Right kidney (tissue), 1 donor: ENCODE results near the gene EDN2.

ENCODE experiments used
- DNase-seq: peaks from one replicate; pipeline ENCODE4 v3.0.0-alpha.2; 2016

The EDN2 gene

DNA sequence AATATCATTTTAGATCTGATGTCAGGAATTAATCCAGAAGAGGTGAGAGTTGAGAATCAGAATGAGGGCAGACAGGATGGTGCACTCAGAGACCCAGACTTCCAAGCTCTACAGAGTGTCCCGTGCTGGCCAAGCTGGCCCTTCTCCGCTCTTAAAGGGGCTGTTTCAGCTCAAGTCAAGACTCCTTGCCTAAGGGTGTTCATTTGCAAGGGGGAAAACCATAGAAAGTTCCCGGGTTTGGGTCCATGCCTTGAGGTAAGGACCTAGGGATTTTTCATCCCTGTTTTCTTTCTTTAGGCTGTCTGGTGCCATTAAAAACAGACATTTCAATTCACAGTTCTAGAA lies 47.5 kb downstream of the EDN2 start:
- no peak for DNase-seq

- DNase-seq, result no peak
Measured at GRCh38 chr1:41436281-41437010, 48.0 kb downstream of the EDN2 start.

GRCh38 chr1:41435570-41436178 lies 48.8 kb downstream of the EDN2 start:
- DNase-seq, result no peak

DNA sequence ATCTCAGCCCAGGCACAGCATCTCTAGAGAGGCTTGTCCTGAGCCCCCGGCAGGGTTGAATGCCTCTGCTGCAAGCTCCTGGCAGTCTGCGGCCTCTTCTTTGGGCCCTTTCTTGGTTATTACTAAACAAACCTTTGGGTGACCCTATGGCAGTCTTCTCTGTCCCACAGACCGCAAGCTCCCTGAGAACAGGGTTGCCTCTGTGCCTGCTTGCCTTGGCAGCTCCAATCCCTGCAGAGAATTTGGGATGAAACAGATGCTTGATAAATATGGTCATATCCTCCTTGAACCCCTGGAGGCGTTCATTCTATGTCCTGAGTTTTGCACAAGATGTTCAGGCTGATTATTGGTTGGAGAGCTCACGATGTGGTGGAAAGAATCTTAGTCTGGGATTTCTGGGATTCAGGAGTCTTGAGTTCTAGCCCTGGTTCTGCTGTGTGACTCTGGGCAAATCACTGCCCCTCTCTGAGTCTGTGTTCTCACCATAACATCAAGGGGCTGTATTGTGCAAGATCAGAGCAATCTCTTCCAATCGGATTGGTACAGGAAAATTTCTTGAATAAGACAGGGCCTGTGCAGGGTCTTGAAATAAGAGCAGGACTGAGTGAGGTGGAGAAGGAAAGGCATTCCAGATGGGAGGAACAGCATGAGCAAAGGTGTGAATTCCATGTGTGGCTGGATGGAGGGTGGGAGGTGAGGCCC lies 49.6 kb downstream of the EDN2 start:
- DNase-seq, result no peak

GRCh38 chr1:41434306-41434705 lies 50.2 kb downstream of the EDN2 start:
- no peak for DNase-seq

- DNase-seq, result no peak
Measured at GRCh38 chr1:41433501-41433900, 51.0 kb downstream of the EDN2 start.

DNA sequence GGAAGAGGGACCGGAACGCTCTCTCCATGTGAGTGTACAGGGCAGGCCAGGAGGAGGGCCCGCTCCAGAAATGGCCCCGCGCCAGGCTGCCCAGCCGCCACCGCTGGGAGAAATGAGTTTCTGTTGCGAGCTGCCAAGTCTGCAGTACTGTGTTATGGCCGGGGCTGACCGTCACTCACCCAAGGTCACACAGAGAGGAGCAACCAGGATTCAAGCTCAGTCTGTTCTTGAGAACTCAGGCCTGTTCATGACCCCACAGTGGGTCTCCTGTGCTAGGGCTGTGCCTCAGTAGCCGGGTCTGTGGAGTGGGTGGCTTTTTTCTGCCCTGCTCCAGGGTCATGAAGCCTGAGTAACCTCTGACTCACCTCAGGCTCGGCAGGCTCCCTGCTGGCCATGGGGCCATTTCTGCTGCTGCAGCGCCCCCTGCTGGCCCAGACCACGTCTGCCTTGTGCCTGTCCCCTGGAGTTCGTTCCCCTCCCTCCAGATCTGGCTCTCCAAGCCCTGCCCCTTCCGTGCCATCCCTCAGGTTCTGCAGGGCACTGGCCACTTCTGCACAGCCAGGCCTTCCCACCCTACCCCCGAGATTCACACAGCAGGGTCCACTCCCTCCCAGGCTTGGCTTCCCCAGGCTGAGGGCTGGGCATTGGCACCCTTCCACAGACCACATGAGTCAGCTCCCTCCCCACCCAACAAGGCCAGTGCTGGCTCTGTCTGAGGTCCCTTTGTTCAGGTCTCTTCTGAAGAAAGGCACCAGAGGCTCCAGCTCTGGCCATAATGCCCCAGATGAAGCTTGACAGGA lies 51.8 kb downstream of the EDN2 start:
- no peak for DNase-seq

DNA sequence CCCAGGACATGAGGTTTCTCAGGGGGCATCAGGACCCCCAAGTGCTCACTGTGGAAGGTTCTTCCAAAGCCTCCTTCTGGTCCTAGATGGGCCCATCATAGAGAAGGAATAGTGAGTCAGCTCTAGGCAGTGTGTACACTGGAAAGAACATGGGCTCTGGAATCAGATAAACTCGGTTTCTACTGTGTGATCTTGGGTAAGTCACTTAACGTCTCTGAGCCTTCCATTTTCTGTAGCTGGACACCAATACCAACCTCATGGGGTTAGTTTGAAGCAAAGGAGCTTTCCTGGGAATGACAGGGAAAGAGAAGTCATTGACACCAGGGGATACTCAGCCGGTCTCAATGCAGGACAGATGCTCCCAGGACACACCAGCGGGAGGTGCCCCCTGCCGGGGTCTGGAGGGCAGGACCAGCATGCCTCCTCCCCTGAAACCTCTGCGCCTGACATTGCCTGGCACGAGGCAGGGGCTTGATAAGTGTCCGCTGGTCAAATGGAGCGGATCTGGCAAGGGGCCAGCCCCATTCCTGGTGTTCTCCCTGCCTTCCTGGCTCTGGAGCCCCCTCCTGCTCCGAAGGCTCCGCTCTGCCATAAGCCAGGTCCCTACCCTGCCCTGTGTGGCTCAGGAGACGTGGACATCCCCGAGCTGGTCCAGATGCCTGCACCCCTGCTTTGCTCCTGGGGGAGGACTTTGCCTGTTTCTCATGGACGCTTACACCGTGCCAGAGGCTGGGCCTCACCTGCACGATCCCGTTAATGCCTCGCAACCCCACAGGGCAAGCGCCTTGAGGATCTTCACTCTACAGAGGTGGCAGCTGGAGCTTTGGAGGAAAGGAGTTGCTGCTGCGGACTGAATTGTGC lies 52.8 kb downstream of the EDN2 start:
- no peak for DNase-seq

- no peak for DNase-seq
Measured at GRCh38 chr1:41430582-41430981, 53.9 kb downstream of the EDN2 start.

DNA sequence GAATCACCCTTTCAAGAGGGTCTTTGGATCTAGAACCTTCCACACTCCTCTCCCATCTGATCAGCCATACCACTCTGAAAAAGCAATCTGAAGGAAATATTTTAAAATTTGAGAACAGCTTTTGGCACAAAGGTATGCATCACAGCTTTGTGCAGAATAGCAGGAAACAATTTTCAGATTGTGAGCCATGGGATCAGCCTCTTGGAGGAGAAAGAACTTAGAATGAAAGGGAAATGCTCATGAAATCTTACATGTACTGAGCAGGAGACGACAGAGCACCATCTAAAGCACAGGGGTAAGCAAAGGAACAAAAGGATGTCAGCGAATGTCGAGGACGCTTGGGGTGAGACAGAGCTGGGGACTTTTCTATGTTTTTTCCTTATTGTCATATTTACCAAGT lies 54.4 kb downstream of the EDN2 start:
- DNase-seq, result no peak

DNA sequence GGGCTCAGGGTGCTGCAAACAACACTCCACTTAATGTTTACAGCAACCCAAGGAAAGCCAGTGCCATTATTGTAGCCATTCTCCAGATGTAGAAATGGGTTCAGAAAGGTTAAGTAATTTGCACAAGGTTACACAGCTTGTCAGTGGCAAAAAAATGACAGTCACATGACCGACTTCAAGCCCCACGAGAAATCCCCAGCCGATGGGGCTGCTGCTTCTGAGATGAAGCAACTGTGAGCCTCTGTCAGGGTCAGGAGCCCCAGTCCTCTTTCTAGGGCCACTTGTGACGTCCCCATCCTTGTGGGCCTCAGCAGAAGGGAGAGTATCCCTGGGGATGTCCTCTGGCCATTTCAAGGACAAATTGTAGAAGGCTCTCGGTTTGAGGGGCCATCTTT lies 54.8 kb downstream of the EDN2 start:
- DNase-seq, result no peak
